HG03354 (cell line): ENCODE data around the gene SCCPDH.

Experiments
- ATAC-seq: cut with Tn5 transposase; IDR thresholded peaks from one replicate; pipeline ENCODE4 v1.9.1; 2021; ENCODE audit warnings: mild to moderate bottlenecking; ENCODE audit not compliant: unreplicated experiment, poor library complexity, severe bottlenecking

The SCCPDH gene

DNA sequence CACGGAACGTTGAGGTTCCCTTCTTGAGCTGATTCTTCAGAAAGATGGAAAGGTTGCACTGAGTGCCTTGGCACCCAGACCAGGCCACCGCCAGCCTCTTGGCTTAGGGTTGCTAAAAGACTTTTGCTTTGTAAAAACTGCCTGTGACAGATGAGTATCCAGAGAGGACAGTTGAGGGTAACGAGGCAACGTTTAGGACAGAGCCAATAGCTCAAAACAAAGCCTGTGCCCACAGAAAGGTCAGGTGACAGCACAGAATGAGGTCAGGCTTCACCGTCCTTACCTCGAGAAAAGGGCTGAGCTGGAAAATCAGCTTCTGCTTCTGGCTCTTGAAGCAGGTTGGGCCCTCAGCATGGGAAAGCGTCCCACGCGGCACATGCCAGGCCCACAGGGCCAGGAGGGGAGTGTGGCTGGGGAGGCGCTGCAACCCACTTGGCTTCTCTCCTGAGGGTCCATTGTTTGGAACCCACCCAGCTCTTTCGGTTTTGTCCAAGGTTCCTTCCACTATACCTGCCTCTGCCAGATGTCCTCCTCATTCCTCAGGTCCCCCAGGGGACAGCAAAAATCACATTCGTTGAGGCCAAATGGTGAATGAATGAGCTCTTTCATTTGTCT is 55.5 kb downstream of the SCCPDH start:
- no peak for ATAC-seq

DNA sequence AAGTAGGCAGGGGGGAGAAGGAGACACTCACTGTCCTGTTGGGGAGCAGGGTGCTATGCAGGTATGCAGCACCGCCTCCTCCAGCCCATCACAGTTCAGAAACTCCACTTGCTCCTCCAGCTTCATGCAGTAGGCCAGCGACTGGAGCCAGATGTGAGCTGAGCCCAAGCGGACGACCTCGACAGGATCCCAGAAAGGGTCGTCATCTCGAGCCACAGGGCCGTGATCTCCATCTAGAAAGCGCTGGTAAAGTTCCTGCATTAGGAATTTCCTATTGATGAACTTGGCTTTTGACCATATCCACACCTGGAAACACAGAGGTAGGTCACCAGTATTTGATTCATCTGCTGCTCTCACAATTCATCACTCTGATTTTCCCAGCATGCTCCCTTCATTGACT is 56.1 kb downstream of the SCCPDH start:
- no peak for ATAC-seq

DNA sequence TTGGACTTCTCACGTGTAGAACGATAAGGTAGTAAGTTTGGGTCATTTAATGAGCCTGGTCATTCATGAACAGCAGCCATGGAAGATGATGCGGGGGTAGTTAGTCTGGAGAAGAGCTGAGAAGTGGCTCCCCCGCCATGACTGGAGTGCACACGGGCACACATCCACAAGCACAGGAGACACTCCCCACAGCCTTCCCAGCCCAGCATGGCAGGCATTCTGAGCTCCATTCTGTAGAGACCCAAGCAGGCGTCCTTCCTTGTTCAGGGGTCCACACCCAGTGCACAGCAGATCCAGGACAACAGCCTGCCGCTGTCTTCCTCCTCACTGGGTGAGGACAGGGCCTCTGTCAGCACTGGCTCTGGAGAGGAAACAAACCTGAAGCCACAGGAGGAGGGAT is 57.0 kb downstream of the SCCPDH start:
- ATAC-seq = no peak

DNA sequence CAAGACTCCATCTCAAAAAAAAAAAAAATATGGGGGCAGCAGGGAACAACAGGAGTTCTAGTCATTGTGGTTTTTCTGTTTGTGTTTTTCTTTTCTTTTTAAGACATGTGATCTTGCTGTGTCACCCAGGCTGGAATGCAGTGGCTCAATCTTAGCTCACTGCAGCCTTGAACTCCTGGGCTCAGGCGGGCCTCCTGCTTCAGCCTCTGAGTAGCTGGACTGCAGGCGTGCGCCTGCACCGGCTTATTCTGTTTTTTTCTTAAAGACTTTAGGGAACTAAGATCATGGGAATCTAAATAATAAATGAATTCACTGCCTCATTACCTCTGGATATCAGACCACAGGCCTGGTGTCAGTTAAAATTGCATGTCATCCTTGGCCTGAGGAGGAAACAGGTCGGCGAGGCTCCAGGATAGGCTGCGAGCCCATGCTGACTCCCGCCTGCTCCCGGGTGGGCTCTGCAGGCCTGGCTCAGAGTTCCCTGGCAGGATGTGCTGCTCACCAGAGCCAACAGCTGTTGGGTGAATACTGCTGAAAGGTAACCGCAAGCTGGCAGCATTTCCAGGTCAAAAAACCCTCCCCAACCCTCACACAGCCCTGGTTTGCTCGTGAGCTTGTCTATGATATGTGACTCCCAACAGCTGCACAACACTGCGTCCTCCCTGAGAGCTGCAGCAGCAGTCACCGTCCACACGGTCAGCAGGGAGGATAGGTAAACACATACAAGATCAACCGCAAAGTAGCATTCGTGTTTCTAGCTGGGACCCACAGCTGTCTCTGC is 58.1 kb downstream of the SCCPDH start:
- peak; percentile 78 for ATAC-seq

DNA sequence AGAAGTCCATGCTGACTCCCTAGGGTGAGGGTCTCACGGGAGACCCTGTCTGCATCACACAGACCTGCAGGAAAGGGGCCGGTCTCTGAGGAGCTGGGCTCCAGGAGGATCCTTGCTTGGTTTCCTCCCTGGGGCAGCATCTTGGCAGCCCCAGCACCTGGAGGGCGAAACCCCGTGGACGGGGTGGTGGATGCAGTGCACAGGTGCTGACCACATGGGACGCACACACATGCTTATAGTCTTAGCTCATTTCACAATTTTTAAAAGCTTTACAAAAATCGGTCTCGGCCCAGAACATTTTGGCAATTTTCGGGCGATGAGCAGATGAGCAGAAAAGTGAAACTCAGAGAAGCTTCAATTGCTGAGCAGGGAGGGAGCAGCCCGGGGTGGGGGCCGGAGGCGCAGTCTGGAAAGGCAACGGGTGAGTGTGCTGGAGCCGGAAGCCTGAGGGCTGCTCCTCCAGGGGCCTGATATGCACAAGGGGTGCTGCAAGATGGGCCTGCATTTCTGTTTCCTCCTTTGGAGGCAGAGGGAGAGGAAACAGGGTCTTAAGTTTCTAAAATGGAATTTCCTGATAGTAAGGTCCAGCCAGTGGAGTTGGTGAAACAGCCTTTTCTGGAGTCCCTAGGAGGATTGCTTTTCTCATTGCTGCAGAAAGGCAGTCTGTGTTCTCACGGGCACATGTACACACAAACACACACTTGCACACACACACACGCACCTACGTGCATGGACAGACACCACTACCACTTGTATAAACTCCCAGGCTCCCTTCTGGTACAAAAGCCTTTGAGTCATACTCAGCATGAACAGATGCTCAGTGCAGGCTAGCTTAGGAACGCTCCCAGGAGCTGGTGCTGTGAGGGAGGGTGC is 60.6 kb downstream of the SCCPDH start:
- peak; percentile 48 for ATAC-seq

DNA sequence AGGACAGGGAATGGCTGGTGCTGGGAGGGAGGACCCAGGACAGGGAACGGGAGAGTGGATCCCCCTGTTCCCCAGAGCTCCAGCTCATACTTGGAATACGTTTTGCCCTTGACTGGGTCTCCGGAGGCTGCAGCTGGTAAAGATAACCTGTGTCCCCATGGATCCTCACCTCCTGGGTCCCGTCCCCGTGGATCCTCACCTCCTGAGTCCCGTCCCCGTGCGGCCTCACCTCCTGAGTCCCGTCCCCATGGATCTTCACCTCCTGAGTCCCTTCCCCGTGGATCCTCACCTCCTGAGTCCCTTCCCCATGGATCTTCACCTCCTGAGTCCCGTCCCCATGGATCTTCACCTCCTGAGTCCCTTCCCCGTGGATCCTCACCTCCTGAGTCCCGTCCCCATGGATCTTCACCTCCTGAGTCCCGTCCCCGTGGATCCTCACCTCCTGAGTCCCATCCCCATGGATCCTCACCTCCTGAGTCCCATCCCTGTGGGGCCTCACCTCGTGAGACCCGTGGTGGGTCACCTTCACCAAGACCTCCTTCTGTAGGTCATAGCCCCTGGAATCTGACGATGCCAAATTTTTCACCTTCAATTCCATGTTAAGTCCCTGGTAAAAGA is 61.4 kb downstream of the SCCPDH start:
- no peak for ATAC-seq

DNA sequence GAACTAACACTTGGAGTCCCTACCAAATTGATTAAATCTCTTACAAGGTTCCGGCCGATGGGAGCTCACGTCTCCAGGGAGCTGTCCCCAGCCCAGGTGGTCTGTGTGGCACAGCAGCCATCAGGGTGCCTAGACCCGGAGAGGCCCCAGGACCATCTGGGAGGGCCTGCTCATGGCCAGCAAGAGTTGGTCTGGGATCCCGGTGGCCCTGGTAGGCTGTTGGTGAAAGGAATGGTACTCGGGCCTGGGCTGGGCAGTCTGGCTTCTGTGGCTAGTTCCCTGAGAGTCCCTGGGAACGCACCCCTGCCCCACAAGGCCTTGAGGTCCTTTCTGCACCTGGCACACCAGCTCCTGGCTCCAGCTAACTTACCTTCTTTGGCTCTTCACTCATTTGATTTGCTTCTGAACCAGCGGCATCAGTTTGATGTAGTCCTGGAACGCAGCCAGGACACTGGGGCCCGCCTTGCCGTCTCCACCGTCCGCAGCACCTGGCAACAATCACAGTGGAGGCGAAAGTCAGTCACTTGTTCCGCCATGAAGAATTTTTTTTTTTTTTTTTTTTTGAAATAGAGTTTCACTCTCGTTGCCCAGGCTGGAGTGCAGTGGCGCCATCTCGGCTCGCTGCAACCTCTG is 62.5 kb downstream of the SCCPDH start:
- no peak for ATAC-seq

DNA sequence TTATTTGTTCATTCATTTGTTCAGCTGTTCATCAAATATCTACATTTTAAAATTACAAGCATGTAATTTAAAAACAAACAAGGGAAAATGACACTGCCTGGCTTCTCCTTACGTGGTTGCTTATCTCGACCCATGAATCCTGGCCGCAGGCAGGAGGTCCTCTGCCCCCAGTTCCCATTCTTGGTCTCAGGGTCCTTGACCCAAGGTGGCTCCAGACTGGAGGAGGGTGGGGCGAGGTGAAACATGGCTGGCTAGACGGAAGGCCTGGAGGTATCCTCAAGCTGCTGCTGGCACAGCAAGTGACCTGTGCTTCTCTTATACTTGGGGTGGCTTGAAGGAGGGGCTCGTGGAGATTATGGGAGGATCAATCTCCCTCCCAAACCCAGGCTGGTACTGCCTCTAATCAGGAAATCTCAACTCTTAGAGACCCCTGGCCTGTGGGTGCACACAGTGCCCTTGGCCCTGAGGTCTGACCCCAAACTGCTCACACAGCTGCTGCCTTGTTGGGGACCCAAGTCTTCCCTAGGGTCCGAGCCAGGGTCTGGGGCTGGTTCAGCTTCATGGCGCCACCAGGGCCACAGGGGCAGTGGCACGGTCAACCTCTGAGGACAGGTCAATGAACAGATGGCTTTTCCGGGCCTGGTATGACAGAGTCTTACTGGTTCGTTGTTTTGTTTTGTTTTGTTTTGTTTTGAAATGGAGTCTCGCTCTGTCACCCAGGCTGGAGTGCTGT is 63.7 kb downstream of the SCCPDH start:
- ATAC-seq = no peak

DNA sequence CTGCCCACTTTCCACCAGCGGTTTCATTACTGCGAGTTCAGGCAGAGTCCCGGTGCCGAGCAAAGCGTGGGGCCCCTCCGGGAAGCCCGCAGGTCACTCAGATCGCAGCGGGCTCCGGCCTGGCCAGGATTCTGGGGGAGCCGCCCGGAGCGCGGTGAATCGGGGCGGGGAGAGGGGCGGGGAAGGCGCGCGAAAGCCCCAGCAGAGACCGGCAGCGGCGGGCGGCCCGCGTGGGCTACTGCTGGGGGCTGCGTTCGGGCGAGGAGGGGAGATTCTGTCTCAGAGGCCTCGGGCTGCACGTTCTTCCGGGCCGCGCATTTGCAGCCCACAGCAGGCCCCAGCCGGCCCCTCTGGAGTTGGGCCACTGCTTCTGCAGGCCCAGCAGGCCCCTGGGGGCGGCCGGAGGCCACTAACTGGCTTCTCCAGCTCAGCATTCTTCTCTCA is 64.7 kb downstream of the SCCPDH start:
- ATAC-seq = no peak

DNA sequence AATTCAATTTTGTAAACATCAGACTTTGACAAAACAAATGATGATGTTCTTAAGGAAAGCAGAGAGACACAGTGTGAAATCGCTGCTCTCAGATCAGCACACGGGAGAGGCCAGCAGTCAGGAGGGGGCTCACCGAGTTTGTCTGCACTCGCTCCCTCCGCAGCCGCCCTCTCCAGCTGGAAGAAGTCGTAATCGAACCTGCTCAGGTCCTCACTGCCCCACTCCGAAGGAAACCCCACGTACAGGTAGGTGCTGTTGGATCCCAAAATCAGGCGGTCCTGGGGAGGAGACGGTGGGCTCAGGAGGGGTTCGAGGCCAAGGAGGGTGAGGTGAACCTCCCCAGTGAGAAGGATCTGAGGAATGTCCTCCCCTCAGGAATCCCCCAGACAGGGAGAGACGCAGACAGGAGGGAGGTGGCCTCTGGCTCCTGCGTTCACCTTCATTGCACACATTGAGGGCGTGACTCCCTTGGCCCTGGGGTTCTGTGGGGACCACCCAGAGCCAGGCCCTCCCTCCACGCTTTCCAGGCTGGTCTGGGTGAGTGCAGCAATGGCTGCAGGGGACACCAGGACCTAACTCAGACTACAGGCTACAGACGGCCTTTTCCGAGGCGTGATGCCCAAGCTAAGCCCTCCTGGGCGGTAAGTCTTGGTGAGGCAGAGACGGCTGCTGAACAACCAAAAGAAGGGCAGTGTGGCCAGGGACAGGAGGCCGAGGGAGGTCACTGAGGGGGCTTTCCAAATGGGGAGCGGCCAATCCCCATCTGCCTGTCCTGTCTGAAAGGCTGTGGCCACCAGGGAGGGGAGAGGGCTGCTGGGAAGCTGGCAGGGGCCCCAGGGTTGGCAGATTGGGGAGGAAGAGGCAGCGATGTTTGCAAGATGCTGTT is 65.5 kb downstream of the SCCPDH start:
- no peak for ATAC-seq

DNA sequence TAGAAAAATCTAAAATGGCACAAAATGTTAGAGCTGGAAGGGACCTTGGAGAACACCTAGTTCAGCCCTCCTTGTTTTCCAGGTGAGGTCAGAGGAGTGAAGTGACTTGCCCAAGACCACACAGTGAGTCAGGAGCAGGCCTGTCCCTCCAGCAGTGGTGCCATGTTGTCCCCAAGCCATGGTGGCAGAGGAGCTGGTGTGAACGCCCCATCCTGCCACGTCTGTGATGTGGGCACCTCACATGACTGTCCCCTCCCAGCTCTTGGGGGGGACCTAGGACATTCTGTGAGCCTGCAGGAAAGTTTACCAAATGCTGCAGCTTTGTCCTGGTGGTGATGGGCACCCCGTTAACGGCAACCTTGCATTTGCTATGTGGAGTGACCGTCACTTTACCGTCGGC is 66.2 kb downstream of the SCCPDH start:
- no peak for ATAC-seq

DNA sequence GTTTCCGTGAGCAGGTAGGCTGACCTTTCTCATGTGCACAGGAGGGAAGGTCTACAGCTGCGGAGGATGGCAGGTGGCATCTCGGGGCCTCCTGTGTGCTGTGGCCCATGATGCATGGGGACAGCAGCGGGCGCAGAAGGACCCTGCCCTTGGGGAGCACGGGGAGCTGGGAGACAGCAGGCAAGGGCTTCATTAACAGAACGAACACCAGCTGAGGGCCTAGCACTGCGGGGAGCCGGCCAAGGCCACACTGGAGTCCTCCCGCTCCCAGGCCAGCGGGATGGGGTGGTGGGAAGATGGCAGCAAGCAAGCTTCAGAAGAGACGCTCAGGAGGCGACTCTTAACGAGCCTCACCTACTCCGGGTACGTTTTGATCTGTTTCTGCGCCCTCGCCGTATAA is 66.6 kb downstream of the SCCPDH start:
- no peak for ATAC-seq

DNA sequence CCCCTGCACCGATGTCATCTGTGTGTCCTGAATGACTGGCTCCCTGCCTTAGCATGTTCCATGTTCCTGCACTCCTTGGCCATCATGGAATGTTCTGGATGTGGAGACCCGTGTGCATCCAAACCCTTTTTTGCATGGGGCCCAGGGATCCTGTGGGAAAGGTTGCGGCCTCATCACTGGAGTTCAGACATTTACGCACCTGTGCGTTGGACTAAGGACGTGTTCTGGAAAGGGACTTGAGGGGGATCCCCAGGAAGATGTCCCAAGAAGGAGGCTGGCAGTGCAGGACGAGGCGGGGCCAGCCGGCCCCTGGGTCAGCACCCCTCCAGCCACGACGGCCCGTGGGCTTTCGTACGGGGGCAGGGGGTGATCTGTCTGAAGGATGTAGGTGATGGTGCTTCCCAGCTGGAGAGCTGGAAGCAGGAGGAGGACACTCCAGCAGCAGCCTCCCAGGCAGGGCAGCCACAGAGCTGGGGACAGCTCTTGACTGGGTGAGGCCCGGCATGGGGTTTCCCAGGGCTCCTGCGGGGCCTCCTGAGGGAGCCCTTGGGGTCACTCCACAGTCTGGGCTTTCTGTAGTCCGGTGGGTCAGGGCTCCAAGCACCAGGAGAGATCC is 67.2 kb downstream of the SCCPDH start:
- ATAC-seq = no peak

DNA sequence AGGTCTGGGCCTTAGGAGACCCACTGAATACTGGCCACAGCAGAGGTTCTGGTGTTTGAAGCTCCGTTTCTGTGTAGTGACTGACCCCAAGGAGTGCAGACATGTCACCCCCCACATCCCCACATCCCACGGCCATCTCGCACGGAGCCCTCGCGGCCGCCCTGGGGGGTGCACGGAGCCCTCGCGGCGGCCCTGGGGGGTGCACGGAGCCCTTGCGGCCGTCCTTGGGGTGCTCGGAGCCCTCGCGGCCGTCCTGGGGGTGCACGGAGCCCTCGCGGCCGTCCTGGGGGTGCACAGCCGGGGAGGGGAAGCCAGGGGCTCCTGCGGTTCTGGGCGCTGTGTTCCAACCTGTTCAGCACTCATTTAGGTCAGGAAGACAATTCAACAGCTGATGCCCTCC is 68.4 kb downstream of the SCCPDH start:
- ATAC-seq = no peak

DNA sequence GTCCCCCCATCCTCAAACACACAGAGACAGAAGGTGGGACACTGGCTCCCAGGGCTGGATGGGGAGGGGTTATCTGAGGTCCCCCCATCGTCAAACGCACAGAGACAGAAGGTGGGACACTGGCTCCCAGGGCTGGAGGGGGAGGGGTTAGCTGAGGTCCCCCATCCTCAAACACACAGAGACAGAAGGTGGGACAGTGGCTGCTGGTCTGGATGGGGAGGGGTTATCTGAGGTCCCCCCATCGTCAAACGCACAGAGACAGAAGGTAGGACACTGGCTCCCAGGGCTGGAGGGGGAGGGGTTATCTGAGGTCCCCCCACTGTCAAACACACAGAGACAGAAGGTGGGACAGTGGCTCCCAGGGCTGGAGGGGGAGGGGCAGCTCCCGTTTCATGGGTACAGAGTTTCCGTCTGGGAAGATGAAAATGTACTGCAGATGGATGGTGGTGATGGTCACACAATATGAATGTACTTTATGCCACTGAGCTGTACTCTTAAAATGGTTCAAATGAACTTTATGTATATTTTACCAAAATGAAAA is 69.2 kb downstream of the SCCPDH start:
- no peak for ATAC-seq

DNA sequence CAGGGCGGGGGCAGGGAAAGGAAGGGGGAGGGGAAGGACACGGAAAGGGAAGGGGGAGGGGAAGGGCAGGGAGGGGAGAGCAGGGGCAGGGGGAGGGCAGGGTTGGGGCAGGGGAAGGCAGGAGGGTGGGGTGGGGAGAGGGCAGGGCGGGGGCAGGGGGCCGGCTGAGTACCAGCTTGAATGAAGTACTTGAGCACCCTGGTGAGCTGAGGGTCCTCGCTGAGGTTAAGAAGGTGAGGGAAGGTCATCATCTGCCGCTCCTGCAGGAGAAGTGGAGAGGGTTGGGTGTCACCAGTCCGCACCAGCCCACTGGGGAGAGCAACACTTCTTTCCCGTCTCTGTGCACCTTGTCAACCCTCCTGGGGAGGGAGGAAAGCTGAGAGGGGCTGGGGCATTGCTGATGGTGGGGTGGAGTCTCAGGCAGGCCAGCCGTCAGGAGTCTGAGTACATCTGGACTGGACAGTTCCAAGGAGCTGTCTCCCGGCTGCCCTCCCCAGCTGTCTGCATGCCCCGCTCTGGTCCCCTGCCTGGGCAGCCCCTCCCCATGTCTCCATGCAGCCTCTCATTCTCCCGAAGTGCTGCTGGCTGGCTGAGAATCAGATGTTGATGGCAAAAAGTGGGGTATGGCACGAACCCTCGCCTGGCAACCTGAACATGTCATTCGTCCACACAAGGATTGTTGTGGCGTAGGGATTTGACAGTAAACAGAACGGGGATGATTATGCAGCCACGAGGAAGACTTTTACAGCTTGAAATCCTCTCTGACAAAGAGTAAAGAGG is 70.0 kb downstream of the SCCPDH start:
- ATAC-seq = no peak
